GM12891 (cell line): ENCODE measurements around the gene CDH22.

ENCODE experiments used
- DNase-seq: peaks from one replicate; pipeline ENCODE4 v3.0.0; 2011; ENCODE audit warnings: low spot score; ENCODE audit not compliant: insufficient read length
- FAIRE-seq: peaks from 2 replicates; lab custom pipeline; 2011; peaks lifted over from hg19 to GRCh38; lab: Jason Lieb, UNC
- PAX5 ChIP-seq: IDR thresholded peaks from 2 replicates; pipeline ENCODE4 v1.6.1; 2011; ENCODE audit warnings: low read length, moderate library complexity, mild to moderate bottlenecking; ENCODE audit not compliant: insufficient read depth, severe bottlenecking
- POLR2A ChIP-seq: IDR thresholded peaks from 2 replicates; pipeline ENCODE4 v1.6.1; 2011; ENCODE audit warnings: low read depth, low read length, control low read depth
- POLR2AphosphoS5 ChIP-seq: IDR thresholded peaks from 2 replicates; pipeline ENCODE4 v1.6.1; 2011; ENCODE audit warnings: low read depth, low read length, control low read depth
- POU2F2 ChIP-seq: IDR thresholded peaks from 2 replicates; pipeline ENCODE4 v1.6.1; 2011; ENCODE audit warnings: low read depth, mild to moderate bottlenecking, control low read depth, low read length, moderate library complexity
- SPI1 ChIP-seq: IDR thresholded peaks from 2 replicates; pipeline ENCODE4 v1.6.1; 2011; ENCODE audit warnings: low read depth, low read length, control low read depth
- TAF1 ChIP-seq: IDR thresholded peaks from 2 replicates; pipeline ENCODE4 v1.6.1; 2011; ENCODE audit warnings: low read depth, low read length, control low read depth

CDH22 gene

DNA sequence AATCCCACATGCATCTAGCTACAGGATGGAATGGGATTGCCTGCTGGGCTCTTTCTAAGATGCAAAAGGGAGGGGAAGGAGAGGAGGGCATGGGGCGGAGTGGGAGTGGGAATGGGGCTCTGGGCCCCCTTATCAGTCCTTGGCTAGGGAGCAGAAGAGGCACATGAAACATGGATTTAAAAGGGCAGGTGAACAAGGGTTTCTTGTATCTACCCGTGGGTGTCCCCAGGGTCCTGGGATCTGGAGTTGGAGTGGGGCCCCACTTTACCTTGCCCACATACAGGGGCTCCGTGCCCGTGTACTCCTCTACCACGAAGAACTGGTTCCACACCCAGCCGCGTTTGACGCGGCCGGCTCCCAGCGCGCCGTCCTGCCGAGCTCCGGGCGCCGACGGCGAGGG is 57.5 kb downstream of the CDH22 start:
- TF ChIP-seq POU2F2 (no peak), POLR2A (no peak), SPI1 (no peak), PAX5 (no peak), POLR2AphosphoS5 (no peak), TAF1 (no peak)
- FAIRE-seq = no peak
- no peak for DNase-seq

DNA sequence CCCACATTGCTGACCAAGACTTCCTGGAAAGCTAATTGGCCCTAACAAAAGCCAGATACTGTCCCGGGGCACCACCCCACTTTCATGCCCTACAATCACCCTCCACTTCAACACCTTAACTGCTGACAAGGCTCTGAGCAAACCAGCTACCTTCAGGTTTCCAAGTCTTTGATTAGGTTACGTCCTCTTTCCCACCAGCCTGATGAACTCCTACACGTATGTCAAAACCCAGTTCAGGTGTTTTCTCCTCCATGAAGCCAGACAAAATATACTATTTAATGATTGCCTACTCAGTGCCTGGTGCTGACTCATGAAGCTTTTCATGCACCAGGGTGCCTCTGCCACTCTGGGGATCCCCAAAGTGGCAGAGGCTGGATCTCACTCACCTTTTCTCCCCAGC is 58.6 kb downstream of the CDH22 start:
- TF ChIP-seq SPI1 = no peak
- no peak for TF ChIP-seq PAX5
- TF ChIP-seq POU2F2 = no peak
- no peak for FAIRE-seq
- no peak for DNase-seq

DNA sequence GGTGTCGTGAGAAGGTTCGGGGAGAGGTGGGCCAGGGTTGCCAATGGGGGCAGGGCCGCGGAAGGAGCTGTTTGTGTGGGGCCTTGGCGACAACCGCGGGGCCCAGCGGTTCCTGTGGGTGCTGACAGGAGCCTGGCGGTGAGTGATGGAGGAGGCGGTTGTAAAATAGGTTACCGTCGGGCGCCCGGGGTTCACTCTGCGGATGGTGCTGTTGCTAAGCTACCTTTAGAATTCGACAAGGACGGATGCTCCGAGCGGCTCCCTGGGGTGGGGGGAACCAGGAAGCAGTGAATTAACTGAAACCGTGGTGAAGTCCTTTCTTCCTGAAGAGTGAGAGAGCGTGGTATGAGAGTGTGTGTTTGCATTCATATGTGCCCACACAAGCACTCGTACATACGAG is 61.7 kb downstream of the CDH22 start:
- no peak for DNase-seq

DNA sequence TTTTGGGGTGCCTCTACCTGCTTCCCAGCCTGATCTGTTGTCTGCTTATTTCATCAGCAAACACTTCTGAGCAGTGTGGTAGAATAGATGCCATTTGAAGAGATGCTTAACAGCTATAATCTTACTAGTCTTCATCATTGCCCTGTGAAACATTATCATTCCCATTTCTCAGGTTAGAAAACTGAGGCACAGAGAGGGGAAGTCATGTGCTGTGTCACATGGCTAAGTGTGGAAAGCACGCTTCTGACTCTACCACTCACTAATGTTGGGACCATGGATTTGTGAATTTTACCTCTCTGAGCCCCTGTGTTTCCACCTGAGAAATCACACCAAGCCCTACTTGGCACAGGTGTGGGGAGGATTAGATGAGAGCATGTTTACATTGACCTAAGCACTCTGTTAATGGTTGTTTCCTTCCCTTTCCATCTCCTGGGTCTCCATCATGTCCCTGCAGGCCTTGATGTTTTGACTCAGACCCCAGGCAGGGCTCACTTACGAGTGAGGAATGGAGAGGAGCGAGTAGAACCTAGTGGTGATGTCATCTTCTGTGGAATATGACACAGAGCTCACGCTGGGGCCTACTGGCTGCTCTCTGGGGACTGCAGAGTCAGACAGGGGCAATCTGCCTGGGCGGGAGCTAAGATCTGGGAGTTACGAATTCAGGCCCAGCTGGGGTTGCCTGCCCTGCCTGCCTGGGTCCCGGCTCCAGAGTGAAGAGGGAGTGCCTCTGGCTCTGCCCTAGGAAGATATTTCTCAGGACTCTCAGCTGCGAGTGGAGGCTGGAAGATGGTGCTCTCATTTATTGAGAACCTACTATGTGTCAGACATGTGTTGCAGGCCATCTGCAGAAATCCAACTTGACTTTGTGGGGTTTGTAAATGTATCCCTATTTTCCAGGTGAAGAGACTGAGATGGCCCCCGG is 64.3 kb downstream of the CDH22 start:
- no peak for DNase-seq
- no peak for FAIRE-seq
- no peak for TF ChIP-seq POLR2A
- no peak for TF ChIP-seq POLR2AphosphoS5
- no peak for TF ChIP-seq TAF1
- TF ChIP-seq SPI1 = no peak
- TF ChIP-seq POU2F2 = no peak
- TF ChIP-seq PAX5 = no peak

More for the DNA sequence above, 61.7 kb downstream of the CDH22 start:
- no peak for TF ChIP-seq POU2F2
- no peak for TF ChIP-seq POLR2AphosphoS5
- no peak for TF ChIP-seq PAX5
- no peak for TF ChIP-seq SPI1
- TF ChIP-seq POLR2A = no peak
- no peak for FAIRE-seq

DNA sequence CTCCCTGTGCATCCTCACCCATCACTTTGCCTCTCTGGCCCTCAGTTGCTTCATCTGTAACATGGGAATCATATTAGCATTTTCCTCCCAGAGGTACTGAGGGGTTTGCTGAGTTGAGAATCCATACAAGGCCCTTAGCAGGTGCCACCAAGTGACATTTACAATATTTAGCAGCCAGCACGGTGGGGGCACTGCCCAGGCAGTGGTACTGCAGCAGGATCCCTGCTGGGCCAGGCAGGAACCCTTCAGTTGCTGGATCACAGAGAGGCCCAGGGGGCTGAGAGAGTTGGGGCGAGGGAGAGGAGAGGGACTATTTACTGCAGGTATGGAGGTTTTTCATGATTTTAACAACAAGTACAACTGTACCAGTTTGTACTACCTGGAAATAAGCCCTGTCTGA is 65.9 kb downstream of the CDH22 start:
- DNase-seq (no peak), FAIRE-seq (no peak)
- TF ChIP-seq POLR2A = no peak
- no peak for TF ChIP-seq PAX5
- TF ChIP-seq SPI1 = no peak
- no peak for TF ChIP-seq POLR2AphosphoS5
- no peak for TF ChIP-seq POU2F2
- TF ChIP-seq TAF1 = no peak

DNA sequence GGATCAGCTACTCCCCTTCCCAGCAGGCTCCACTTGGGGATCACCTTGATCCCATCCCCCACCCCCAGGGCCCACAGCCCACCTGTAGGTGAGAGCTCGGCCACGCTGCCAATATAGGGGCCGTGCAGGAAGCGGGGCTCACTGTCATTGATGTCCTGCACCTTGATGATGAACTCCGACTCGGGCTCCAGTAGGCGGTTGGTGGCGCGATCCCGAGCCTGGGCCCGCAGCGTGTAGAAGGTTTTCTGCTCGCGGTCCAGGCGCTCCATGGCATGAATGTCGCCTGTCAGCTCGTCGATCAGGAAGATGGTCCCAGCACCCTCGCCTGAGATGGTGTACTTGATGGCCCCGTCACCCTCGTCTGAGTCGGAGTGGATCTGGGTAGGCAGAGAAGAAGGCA is 67.4 kb downstream of the CDH22 start:
- TF ChIP-seq TAF1 (no peak), PAX5 (no peak), POLR2AphosphoS5 (no peak), SPI1 (no peak), POLR2A (no peak), POU2F2 (no peak)
- FAIRE-seq (no peak), DNase-seq (no peak)

DNA sequence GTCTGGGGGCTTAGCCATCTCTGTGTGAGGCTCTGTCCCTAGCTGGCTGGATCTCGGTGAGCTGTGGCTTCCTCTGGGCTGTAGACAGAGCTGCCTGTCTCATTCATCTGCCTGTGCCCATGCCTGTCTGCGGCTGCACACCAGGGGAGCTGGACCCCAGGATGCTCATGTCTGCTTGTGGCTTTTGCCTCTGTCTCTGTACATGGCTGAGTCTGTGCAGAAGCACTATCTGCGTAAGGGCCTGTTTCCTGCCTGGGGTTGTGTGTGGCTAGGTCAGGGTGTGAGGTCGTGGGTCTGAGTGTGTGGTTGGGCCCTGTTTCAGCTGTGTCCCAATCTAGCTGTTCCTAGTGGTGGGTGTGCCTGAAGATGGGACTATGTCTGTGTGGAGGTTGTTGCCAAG is 68.2 kb downstream of the CDH22 start:
- DNase-seq = no peak
- TF ChIP-seq POLR2A (no peak), POU2F2 (no peak), POLR2AphosphoS5 (no peak), PAX5 (no peak), TAF1 (no peak), SPI1 (no peak)
- FAIRE-seq = no peak

DNA sequence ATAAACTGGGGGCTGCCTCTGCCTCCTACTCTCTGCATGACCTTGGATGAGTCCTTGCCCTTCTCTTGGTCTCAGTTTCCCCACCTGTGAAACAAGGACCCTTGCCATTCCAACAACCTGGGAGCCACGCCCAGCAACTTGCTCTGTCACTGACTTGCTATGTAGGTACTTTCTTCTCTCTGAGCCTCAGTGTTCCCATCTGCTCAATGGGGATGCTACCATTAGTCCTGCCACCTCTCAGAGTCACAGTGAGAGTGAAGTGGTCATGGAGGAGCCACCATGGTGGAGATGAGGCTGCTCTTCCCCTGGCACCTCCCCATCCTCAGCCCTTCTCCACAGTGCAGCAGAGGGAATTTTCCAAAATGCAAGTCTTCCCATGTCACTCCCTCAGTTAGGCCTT is 70.6 kb downstream of the CDH22 start:
- FAIRE-seq (no peak), DNase-seq (no peak)
- TF ChIP-seq TAF1 (no peak), SPI1 (no peak), PAX5 (no peak), POU2F2 (no peak)

DNA sequence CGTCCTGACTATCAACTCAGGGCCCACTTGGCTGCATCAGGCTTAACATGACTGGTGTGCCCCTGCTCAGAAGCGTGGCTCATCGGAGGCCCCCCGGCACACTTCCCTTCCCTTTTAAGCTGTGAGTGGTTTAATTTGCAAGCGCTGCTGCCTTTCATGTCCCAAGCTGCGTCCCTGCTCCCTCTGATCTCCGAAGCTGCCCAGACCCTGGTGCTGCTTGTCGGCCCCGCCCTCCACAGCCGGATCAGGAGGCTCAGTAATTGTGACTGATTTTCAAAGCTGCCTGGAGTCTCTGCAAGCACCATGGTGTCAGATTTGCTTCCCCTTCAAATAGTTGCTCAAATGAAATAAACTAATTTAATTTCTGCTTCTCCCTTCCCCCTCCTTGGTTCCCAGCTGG is 71.1 kb downstream of the CDH22 start:
- FAIRE-seq (no peak), DNase-seq (no peak)
- TF ChIP-seq PAX5 (no peak), POLR2AphosphoS5 (no peak), POLR2A (no peak), SPI1 (no peak), TAF1 (no peak), POU2F2 (no peak)

DNA sequence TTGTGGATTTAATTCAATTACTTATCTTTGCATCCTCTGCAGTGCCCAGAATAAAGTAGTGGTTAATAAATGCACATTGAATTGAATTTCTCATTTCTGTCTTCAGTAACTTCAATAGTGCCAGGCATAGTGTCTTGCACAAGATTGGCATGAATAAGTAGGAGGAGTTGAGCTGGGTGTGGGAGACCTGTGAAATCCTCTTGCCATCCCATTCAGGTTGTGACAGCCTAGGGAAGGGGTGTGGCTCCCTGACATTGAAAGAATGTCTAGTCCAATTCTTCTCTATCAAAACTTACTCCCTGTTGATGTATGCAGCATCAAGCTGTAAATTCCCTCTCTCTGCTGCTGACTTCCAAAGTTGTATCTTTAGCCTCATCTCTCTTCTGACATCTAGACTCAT is 73.2 kb downstream of the CDH22 start:
- no peak for DNase-seq
- FAIRE-seq = no peak
- TF ChIP-seq POLR2AphosphoS5 (no peak), TAF1 (no peak), POU2F2 (no peak), SPI1 (no peak), PAX5 (no peak), POLR2A (no peak)
